Lung (tissue), 12 donors: Measurements from ENCODE around the gene EGFR. TPM values are rescaled to one million over a fixed set of nuclear protein-coding genes. Genes with fewer than 3 reads are reported as not detected.

ENCODE experiments used
- ATAC-seq: fragments of 200-7000 bp; cut with Tn5 transposase; one replicate; pipeline ENCODE4 v1.9.1; 2020; ENCODE audit warnings: moderate number of reproducible peaks; ENCODE audit not compliant: insufficient read depth, low FRiP score
- DNase-seq, 3 donors: peaks; one replicate each; pipeline ENCODE4 v3.0.0-alpha.2; 2013 to 2017
- H3K27ac ChIP-seq, 2 donors: one replicate each; pipeline ENCODE4 v1.5.1; 2013; ENCODE audit warnings: mild to moderate bottlenecking in 2 of 2, moderate library complexity in 2 of 2, control low read depth in 1 of 2, inconsistent platforms in 1 of 2, low read depth in 1 of 2, low read length in 1 of 2
- H3K27me3 ChIP-seq, 3 donors: one replicate each; pipeline ENCODE4 v1.5.1; 2013; ENCODE audit warnings: low read length in 2 of 3; ENCODE audit not compliant: control insufficient read depth in 3 of 3, insufficient read depth in 3 of 3
- H3K36me3 ChIP-seq, 4 donors: one replicate each; pipeline ENCODE4 v1.5.1; 2013; ENCODE audit warnings: low read length in 4 of 4, mild to moderate bottlenecking in 1 of 4, moderate library complexity in 1 of 4; ENCODE audit not compliant: control insufficient read depth in 4 of 4, insufficient read depth in 4 of 4
- H3K4me1 ChIP-seq, 5 donors: one replicate each; pipeline ENCODE4 v1.5.1; 2013; ENCODE audit warnings: low read length in 5 of 5, mild to moderate bottlenecking in 2 of 5, moderate library complexity in 1 of 5; ENCODE audit not compliant: control insufficient read depth in 5 of 5, insufficient read depth in 5 of 5
- H3K4me3 ChIP-seq: one replicate; pipeline ENCODE4 v1.5.1; 2013; ENCODE audit warnings: mild to moderate bottlenecking, control low read depth, moderate library complexity
- H3K9ac ChIP-seq, 2 donors: one replicate each; pipeline ENCODE4 v1.5.1; 2013; ENCODE audit warnings: low read length in 2 of 2, control low read depth in 1 of 2; ENCODE audit not compliant: insufficient read depth in 1 of 2
- H3K9me3 ChIP-seq, 4 donors: one replicate each; pipeline ENCODE4 v1.5.1; 2013; ENCODE audit warnings: low read length in 3 of 4, mild to moderate bottlenecking in 1 of 4, moderate library complexity in 1 of 4; ENCODE audit not compliant: control insufficient read depth in 4 of 4, insufficient read depth in 3 of 4
- WGBS, 2 donors: extraction: QIAGEN DNeasy Blood & Tissue Kit; methylation state at CpG; one replicate each; pipeline ENCODE4 v1.1.7; 2013; 5-methylcytosine and 5-hydroxymethylcytosine counted together
- polyA plus RNA-seq, 2 donors: library from polyadenylated mRNA; stranded (reverse); fragments of 200-250 nt; gene quantifications; one replicate each; pipeline ENCODE4 v1.2.1, GENCODE V29; 2013
- total RNA-seq, 2 donors: library from RNA; depleted of rRNA in 1 of 2; stranded (reverse); fragments of >200 nt in 1 of 2; gene quantifications; one replicate each; pipeline ENCODE4 v1.2.1, GENCODE V29; 2014 to 2021
- TF ChIP-seq, protein P1 (sequence below): IDR thresholded peaks from 2 replicates; pipeline ENCODE4 v1.5.1; 2012; ENCODE audit warnings: mild to moderate bottlenecking; ENCODE audit errors: control extremely low read depth, extremely low read depth
- donor health status: control.
- donor health status: control.
- donor health status: Bipolar disorder and iron deficiency.
- donor health status: healthy.
- donor health status: DM: yes; HTN: yes; CAD: no.

The EGFR gene
- total and polyA plus RNA-seq, 4 donors = 11.6 to 78.7 (median 37.1) TPM

DNA sequence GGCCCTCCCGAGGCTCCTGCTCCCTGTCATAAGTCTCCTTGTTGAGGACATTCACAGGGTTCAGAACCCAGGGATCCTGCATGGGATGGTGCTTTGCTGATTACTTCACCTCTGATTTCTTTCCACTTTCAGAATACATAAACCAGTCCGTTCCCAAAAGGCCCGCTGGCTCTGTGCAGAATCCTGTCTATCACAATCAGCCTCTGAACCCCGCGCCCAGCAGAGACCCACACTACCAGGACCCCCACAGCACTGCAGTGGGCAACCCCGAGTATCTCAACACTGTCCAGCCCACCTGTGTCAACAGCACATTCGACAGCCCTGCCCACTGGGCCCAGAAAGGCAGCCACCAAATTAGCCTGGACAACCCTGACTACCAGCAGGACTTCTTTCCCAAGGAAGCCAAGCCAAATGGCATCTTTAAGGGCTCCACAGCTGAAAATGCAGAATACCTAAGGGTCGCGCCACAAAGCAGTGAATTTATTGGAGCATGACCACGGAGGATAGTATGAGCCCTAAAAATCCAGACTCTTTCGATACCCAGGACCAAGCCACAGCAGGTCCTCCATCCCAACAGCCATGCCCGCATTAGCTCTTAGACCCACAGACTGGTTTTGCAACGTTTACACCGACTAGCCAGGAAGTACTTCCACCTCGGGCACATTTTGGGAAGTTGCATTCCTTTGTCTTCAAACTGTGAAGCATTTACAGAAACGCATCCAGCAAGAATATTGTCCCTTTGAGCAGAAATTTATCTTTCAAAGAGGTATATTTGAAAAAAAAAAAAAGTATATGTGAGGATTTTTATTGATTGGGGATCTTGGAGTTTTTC is 186.5 kb downstream of the EGFR start:
- H3K27me3 ChIP-seq = no peaks in the 10 kb centered on the region

DNA sequence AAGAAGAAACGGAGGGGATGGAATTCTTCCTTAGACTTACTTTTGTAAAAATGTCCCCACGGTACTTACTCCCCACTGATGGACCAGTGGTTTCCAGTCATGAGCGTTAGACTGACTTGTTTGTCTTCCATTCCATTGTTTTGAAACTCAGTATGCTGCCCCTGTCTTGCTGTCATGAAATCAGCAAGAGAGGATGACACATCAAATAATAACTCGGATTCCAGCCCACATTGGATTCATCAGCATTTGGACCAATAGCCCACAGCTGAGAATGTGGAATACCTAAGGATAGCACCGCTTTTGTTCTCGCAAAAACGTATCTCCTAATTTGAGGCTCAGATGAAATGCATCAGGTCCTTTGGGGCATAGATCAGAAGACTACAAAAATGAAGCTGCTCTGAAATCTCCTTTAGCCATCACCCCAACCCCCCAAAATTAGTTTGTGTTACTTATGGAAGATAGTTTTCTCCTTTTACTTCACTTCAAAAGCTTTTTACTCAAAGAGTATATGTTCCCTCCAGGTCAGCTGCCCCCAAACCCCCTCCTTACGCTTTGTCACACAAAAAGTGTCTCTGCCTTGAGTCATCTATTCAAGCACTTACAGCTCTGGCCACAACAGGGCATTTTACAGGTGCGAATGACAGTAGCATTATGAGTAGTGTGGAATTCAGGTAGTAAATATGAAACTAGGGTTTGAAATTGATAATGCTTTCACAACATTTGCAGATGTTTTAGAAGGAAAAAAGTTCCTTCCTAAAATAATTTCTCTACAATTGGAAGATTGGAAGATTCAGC is 187.6 kb downstream of the EGFR start:
- Histone ChIP-seq H3K27me3 (no peaks in the 10 kb centered on the region), H3K9me3 (peaks cover 0 to 8% (median under 1%) of the 10 kb centered on the region in 4 donors), H3K9ac (no peak overlapping the region), H3K36me3 (peaks cover 4 to 60% (median 49%) of the 10 kb centered on the region in 4 donors), H3K4me1 (peaks cover 0 to 6% (median 2%) of the 10 kb centered on the region in 5 donors), H3K27ac (no peak overlapping the region), H3K4me3 (no peak overlapping the region)
- no peak for ATAC-seq
- no peak for DNase-seq
- WGBS, 2 donors = 91 to 92% methylated on average over 9 of the region's 9 CpGs
- TF ChIP-seq, protein P1, sequence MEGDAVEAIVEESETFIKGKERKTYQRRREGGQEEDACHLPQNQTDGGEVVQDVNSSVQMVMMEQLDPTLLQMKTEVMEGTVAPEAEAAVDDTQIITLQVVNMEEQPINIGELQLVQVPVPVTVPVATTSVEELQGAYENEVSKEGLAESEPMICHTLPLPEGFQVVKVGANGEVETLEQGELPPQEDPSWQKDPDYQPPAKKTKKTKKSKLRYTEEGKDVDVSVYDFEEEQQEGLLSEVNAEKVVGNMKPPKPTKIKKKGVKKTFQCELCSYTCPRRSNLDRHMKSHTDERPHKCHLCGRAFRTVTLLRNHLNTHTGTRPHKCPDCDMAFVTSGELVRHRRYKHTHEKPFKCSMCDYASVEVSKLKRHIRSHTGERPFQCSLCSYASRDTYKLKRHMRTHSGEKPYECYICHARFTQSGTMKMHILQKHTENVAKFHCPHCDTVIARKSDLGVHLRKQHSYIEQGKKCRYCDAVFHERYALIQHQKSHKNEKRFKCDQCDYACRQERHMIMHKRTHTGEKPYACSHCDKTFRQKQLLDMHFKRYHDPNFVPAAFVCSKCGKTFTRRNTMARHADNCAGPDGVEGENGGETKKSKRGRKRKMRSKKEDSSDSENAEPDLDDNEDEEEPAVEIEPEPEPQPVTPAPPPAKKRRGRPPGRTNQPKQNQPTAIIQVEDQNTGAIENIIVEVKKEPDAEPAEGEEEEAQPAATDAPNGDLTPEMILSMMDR = no peak

More for the DNA sequence above, 186.5 kb downstream of the EGFR start:
- peaks cover 0 to 2% (median 0%) of the 10 kb centered on the region in 5 donors for H3K4me1 ChIP-seq
- H3K9ac ChIP-seq = no peak overlapping the region
- no peak overlapping the region for H3K27ac ChIP-seq
- peaks cover 4 to 69% (median 58%) of the 10 kb centered on the region in 4 donors for H3K36me3 ChIP-seq
- no peak overlapping the region for H3K4me3 ChIP-seq
- whole genome bisulfite sequencing, 2 donors = 74 to 79% methylated on average over 16 of the region's 16 CpGs
- DNase-seq (no peak), ATAC-seq (no peak)
- peaks cover 0 to 8% (median under 1%) of the 10 kb centered on the region in 4 donors for H3K9me3 ChIP-seq
- TF ChIP-seq, protein P1 = no peak

DNA sequence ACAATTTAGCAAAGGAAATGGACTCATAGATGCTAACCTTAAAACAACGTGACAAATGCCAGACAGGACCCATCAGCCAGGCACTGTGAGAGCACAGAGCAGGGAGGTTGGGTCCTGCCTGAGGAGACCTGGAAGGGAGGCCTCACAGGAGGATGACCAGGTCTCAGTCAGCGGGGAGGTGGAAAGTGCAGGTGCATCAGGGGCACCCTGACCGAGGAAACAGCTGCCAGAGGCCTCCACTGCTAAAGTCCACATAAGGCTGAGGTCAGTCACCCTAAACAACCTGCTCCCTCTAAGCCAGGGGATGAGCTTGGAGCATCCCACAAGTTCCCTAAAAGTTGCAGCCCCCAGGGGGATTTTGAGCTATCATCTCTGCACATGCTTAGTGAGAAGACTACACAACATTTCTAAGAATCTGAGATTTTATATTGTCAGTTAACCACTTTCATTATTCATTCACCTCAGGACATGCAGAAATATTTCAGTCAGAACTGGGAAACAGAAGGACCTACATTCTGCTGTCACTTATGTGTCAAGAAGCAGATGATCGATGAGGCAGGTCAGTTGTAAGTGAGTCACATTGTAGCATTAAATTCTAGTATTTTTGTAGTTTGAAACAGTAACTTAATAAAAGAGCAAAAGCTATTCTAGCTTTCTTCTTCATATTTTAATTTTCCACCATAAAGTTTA is 188.8 kb downstream of the EGFR start:
- DNase-seq (no peak), ATAC-seq (no peak)
- peaks cover 0 to 11% (median 4%) of the 10 kb centered on the region in 5 donors for H3K4me1 ChIP-seq
- no peak overlapping the region for H3K27ac ChIP-seq
- TF ChIP-seq, protein P1 = no peak
- 89 to 92% methylated on average over 4 of the region's 4 CpGs for WGBS, 2 donors
- H3K27me3 ChIP-seq = no peaks in the 10 kb centered on the region
- H3K4me3 ChIP-seq = no peak overlapping the region
- no peak overlapping the region for H3K9ac ChIP-seq
- H3K36me3 ChIP-seq = peaks cover 4 to 54% (median 46%) of the 10 kb centered on the region in 4 donors
- peaks cover 0 to 8% (median under 1%) of the 10 kb centered on the region in 4 donors for H3K9me3 ChIP-seq
